Measurements from ENCODE around the gene SFXN3. TPM values are rescaled to one million over a fixed set of nuclear protein-coding genes. Genes with fewer than 3 reads are reported as not detected.

The SFXN3 gene
- total and polyA plus RNA-seq, 2 of the 13 experiments (the other 11 are each of a cell fraction or from before 2014, with no cell fraction given): 16.8 to 71.5 TPM

DNA sequence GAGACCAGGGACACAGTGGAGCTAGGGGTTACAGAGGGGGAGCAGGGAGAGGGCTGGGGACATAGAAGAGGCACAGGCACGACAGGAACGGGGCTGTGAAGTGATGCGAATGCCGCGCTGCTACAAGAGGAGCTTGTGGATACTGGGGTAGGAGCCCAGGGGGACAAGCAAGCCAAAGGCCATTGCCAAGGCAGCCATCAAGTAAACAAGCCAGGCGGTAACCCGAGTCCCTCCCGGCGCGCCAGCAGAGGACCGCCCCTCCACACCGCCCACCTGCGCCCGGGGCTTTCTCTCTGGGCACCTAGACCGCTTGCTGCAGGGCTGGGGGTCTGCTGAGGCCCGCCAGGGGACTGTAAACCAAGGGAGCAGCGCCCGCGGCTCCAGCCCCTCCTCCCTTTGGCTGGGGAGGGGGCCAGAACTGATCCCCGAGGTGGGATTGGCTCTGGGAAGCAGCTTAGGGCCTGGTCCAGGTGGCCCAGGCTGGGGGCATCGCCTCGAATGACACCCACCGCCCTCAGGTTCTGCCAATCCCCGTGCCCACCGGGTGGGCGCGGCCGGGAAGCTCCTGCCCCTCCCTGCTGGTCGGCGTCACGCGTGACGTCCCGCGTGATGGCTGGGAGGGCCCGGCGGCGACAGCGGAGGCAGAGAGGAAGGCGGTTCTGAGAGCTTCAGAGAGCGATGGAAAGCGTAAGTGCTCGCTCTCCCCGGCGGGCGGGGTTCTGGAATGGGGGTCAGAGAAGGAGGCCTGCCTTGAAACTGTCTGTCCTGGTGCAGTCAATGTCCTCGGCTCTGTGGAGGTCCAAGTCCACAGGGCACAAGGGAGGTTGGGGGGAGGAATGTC is 982 bp downstream of the SFXN3 start (continued):
- TF ChIP-seq TBX2 (CRISPR knock-in tag; IDR thresholded peaks at IDR 0.05; ENCODE audit: borderline replicate concordance) (peak; percentile 67), THAP11 (CRISPR knock-in tag; IDR thresholded peaks at IDR 0.05) (no peak), NFIB (CRISPR knock-in tag; IDR thresholded peaks at IDR 0.05; ENCODE audit: borderline replicate concordance) (no peak), NR3C1 (CRISPR knock-in tag; IDR thresholded peaks at IDR 0.05) (no peak), ZNF12 (CRISPR knock-in tag; IDR thresholded peaks at IDR 0.05) (no peak), NKX3-1 (CRISPR knock-in tag; IDR thresholded peaks at IDR 0.05) (no peak), GABPB1 (CRISPR knock-in tag; IDR thresholded peaks at IDR 0.05) (peak; percentile 30; the same call in 1 of the 2 replicates), PHF8 (CRISPR knock-in tag; IDR thresholded peaks at IDR 0.05) (peak; percentile 38; the same call in 1 of the 2 replicates), ZNF234 (CRISPR knock-in tag; conservative IDR thresholded peaks at IDR 0.05) (0 out of 2 replicates have a peak, but pooled peaks have one; percentile 5)
- TF ChIP-seq, protein P1, sequence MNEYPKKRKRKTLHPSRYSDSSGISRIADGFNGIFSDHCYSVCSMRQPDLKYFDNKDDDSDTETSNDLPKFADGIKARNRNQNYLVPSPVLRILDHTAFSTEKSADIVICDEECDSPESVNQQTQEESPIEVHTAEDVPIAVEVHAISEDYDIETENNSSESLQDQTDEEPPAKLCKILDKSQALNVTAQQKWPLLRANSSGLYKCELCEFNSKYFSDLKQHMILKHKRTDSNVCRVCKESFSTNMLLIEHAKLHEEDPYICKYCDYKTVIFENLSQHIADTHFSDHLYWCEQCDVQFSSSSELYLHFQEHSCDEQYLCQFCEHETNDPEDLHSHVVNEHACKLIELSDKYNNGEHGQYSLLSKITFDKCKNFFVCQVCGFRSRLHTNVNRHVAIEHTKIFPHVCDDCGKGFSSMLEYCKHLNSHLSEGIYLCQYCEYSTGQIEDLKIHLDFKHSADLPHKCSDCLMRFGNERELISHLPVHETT (CRISPR knock-in tag; conservative IDR thresholded peaks at IDR 0.05): no peak
- TF ChIP-seq, protein P2, sequence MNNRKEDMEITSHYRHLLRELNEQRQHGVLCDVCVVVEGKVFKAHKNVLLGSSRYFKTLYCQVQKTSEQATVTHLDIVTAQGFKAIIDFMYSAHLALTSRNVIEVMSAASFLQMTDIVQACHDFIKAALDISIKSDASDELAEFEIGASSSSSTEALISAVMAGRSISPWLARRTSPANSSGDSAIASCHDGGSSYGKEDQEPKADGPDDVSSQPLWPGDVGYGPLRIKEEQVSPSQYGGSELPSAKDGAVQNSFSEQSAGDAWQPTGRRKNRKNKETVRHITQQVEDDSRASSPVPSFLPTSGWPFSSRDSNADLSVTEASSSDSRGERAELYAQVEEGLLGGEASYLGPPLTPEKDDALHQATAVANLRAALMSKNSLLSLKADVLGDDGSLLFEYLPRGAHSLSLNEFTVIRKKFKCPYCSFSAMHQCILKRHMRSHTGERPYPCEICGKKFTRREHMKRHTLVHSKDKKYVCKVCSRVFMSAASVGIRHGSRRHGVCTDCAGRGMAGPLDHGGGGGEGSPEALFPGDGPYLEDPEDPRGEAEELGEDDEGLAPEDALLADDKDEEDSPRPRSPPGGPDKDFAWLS (CRISPR knock-in tag; IDR thresholded peaks at IDR 0.05; ENCODE audit: borderline replicate concordance): no peak
- TF ChIP-seq, protein P3, sequence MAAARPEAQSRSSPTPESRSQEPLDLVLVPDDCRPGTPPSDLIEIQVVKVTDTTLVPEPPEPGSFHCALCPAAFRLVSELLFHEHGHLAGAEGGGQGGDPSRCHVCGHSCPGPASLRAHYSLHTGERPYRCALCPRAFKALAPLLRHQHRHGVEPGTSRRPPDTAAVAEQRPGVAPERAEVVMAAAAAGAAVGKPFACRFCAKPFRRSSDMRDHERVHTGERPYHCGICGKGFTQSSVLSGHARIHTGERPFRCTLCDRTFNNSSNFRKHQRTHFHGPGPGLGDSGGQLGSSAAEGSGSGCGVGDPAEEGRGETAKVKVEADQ (CRISPR knock-in tag; IDR thresholded peaks at IDR 0.05; ENCODE audit: borderline replicate concordance): 0 out of 2 replicates have a peak, but pooled peaks have one; percentile 17
- TF ChIP-seq, protein P4, sequence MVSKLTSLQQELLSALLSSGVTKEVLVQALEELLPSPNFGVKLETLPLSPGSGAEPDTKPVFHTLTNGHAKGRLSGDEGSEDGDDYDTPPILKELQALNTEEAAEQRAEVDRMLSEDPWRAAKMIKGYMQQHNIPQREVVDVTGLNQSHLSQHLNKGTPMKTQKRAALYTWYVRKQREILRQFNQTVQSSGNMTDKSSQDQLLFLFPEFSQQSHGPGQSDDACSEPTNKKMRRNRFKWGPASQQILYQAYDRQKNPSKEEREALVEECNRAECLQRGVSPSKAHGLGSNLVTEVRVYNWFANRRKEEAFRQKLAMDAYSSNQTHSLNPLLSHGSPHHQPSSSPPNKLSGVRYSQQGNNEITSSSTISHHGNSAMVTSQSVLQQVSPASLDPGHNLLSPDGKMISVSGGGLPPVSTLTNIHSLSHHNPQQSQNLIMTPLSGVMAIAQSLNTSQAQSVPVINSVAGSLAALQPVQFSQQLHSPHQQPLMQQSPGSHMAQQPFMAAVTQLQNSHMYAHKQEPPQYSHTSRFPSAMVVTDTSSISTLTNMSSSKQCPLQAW (CRISPR knock-in tag; IDR thresholded peaks at IDR 0.05): peak; percentile 61; the same call in 1 of the 2 replicates
- TF ChIP-seq, protein P5, sequence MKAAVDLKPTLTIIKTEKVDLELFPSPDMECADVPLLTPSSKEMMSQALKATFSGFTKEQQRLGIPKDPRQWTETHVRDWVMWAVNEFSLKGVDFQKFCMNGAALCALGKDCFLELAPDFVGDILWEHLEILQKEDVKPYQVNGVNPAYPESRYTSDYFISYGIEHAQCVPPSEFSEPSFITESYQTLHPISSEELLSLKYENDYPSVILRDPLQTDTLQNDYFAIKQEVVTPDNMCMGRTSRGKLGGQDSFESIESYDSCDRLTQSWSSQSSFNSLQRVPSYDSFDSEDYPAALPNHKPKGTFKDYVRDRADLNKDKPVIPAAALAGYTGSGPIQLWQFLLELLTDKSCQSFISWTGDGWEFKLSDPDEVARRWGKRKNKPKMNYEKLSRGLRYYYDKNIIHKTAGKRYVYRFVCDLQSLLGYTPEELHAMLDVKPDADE (CRISPR knock-in tag; IDR thresholded peaks at IDR 0.05): no peak
- TF ChIP-seq, protein P6, sequence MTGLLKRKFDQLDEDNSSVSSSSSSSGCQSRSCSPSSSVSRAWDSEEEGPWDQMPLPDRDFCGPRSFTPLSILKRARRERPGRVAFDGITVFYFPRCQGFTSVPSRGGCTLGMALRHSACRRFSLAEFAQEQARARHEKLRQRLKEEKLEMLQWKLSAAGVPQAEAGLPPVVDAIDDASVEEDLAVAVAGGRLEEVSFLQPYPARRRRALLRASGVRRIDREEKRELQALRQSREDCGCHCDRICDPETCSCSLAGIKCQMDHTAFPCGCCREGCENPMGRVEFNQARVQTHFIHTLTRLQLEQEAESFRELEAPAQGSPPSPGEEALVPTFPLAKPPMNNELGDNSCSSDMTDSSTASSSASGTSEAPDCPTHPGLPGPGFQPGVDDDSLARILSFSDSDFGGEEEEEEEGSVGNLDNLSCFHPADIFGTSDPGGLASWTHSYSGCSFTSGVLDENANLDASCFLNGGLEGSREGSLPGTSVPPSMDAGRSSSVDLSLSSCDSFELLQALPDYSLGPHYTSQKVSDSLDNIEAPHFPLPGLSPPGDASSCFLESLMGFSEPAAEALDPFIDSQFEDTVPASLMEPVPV (CRISPR knock-in tag; IDR thresholded peaks at IDR 0.05): no peak
